HG02943 (cell line): ENCODE measurements around the gene STRBP.

Experiments
- ATAC-seq: cut with Tn5 transposase; IDR thresholded peaks from one replicate; pipeline ENCODE4 v1.9.1; 2021; ENCODE audit warnings: mild to moderate bottlenecking, low read depth, moderate library complexity; ENCODE audit not compliant: unreplicated experiment

Gene STRBP

DNA sequence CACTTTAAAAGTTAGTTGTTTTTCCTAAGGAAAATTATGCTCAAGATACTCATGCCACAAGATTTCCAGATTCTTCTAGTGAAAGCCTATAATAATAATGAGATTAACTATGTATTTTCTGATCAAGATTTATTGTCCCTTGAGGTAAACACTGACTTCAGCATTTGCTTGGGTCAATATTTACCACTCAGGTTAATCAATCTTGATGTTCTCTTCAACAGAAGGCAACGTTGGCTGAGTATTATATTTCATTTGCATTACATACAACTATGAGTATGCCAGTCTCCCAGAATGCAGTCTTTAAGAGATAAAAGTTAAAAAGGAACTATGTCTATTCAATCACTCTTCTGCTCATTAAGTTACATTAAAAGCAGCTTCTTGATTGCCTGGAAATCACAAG is 119.3 kb downstream of the STRBP start:
- ATAC-seq, result no peak

DNA sequence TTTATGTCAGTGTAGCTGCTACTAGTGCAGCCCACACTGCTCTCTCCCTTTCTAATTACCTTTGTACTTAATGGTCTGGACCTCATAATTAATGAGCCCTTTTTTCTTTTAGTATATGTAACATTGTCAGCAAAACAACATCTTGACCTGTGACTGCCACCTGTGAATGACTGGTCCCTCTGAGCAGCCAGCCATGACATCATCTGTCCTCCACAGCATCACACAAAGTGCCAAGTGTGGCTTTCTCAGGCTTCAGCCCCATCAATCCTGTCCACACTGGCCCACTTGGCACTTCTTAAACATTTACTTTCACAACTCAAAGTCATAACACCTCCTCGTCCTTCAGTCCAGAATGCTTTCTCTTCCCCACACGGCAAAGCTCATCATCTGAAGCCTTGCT is 130.2 kb downstream of the STRBP start:
- ATAC-seq, result no peak

DNA sequence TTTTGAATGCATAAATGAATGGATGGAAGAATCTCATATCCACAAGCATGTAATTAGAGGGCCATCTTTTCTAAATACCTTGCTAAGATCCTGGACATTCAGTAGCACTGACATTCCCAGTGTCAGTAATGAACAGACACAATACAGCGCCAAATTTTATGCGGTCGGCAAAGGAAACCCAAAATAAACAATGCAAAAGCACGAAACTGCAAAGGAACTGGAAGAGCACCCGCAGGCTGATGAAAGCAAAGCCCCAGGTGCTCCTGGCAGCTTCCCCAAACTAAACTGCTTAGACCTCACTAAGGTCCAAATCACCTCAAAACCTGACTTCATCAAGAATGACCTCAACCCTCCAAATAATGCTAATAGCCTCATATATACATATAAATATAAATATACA is 133.0 kb downstream of the STRBP start:
- no peak for ATAC-seq

DNA sequence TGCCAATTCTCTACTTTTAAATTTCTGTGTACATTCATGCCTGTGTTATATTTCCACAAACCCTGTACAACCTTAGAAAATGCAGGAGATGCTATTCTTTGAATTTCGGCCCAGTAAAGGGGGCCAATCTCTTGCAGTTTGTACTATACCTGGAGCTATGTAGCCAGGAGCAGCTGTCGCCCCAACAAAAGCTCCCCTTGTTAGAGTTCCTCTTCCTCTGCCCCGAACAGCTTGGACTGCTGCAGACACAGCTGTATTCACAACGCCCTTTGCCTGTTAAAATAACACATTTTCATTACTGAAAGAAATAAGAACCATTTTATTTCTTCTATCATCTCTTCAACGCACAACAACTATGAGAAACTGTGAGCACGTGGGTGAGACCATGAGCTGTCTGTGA is 135.7 kb downstream of the STRBP start:
- ATAC-seq, result no peak

DNA sequence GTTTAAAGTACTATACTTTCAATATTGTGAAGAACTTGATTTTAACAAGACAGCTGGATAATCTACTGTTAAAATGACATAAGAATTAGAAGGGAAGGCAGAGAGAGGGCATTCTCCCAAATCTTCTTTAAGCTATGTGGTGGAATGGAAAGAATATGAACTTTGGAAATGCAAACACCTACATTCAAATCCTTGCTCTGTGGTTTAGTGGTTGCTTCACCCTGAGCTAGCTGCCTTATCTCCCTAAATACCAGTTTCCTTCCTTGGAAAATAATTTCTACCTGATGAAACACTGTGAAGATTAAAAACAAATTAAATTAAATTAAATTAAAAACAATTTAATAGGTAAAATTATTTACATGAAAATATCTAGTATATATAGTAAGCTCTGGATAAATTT is 136.4 kb downstream of the STRBP start:
- no peak for ATAC-seq

DNA sequence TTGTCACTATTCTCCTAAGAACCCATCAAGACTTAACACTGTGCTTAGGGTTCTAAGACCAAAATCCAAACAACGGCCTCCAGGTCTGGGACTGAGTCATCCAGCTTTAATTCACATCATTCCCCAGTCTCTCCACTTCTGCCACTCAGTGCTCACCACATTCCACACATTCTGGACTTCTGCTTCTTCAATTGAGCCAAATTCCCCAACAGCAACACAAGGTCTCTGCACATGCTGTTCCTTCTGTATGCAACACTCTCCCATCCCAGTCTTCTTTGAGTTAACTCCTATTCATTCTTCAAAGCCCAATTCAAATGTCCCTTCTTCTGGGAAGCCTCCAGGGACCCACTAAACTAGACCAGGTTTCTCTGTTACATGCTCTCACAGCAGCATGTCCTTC is 137.1 kb downstream of the STRBP start:
- no peak for ATAC-seq

DNA sequence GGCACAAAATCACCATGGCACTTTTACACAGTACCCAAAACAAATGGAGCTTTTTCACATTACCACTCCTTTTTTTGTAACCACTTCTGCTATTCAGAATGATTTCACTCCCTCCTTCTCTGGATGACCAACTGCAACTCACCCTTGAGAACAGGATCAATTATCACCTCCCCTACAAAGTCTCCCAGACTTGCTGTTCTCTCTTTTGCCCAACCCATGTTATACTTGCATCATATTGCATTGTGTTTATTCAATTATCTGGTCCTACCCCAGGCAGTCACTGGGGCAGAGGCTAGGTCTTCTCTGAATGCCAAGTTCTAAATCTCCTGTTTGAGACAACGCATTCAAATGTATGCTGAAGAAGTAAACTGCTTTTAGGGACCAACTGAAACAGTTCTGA is 139.0 kb downstream of the STRBP start:
- no peak for ATAC-seq

DNA sequence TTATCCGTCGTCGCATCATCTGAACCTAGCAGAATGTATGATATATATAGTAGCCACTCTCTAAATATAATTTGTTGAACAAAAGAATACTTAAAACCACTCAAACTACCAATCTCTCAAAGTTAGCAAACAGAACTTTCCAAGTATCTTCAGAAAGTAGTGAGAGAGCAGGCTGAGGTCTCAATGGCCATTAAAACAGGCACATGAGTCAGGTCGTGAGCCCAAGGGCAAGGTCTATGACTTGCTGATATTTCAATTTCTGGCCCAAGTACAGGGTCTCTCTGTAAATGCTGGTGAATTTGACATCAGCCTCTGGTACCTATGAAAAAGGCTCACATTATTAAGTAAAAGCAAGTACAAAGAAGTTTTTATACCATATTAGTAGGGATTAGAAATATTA is 139.8 kb downstream of the STRBP start:
- no peak for ATAC-seq

DNA sequence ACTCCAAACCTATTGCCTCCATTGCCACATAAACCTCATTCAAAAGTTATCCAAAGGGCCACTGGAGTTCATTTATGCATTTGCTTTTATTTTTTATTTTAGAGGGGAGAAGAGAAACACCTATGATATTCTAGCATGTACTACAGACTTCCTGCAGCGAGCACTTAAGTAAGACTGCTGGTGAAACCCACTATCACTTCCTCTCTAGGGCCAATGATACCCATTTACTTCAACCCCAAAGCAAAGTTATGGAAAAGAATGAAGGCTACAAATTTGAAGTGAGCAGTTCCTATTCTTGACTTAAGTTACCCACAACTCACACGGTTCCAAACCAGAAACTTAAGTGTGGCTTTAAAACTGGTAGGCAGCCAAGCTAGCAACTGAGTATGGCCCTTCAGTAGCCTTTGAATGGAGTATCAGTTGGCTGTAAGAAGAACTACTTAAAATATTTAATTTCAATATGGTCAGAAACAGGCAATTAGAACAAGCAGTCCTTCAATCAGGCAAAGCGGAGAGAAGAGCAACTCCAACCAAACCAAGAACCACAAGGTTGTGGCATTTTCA is 140.8 kb downstream of the STRBP start:
- no peak for ATAC-seq

DNA sequence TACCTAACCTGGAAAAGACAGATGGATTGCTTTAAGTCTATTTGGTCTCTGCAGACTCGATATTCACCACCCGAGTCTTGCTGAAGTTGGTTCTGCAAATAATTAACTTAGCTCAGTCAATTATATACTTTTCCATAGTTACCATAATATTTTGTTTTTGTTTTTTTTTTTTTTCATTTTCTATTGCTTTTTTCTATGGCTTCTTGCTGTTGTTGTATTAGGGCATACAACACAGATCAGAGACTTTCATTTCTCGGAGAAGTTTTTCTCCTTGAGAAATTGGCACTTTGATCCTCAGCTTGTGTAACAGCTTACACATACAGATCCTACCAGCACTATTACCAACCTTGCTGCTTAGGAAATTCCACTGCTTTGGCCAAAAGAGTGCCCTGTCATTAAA is 146.9 kb downstream of the STRBP start:
- ATAC-seq, result no peak

DNA sequence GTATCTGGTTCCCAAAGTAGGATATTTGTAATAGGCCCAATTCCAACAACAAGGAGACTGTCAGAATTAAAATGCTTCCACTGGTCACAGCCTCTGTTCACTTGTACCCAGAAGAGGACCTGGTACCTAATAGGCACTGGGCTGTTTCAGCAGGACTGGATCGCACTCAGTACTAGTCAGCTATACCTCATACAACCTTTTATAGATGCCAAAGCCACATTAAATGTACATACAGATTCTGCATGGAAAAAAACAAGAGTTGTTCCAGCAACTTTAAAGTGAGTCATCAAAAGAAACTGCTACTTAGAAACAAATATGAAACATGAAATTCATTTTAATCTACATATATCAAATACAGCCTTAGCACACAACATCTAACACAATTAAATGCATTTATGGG is 147.4 kb downstream of the STRBP start:
- no peak for ATAC-seq

DNA sequence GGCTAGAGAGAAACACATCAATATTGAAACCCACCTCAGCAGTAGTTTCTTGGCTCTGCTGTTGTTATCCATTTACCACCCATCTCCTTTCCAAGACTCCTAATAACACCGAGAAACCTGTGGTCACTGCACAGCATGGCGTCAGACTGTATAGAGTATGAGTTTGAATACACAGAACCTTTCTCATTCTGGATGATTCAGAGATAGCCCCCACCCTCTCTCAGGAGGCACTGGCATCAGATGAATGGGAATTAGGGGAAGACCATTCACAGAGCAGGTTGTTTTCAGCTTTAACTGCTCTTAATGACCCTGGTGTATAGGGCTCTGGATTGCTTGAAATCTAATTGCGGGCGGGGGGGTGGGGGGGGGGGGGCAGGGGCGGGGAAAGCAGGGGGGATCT is 148.3 kb downstream of the STRBP start:
- ATAC-seq, result no peak

DNA sequence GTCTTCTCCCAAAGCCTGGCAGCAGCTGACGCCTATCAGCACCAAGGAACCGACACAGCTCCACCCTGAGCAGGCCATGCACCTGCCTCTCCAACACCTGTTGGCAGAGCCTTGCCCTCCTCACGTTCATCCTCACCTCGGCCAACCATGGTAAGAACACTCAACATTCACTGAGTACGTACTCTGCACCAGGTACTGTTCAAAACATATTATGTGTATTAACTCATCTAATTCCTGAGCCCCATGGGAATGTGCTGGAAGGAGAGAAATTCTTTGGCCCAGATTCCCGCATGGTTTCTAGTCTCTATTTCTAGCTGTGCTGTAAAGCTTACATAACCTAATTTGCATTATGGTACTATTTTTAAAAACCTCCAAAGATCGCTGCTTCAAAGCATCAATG is 148.8 kb downstream of the STRBP start:
- ATAC-seq, result no peak

DNA sequence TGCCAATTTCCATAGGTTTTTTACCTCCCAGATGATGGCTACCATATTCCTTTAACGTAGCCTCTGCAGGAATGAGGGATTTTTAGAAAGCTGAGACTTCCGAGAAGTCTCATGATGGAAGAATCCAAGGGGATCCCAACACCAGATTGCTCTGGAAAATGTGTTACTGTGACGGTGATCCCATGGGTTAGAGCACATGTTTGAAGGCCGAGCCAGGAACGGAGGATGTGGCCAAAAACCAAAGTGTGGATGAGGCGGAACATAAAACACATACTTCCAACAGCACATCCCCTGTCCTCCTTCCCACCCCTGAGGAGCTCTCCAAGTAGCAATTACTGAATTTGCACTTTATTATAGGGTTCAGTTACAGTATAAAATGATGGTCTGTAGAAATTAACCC is 152.3 kb downstream of the STRBP start:
- ATAC-seq, result no peak

DNA sequence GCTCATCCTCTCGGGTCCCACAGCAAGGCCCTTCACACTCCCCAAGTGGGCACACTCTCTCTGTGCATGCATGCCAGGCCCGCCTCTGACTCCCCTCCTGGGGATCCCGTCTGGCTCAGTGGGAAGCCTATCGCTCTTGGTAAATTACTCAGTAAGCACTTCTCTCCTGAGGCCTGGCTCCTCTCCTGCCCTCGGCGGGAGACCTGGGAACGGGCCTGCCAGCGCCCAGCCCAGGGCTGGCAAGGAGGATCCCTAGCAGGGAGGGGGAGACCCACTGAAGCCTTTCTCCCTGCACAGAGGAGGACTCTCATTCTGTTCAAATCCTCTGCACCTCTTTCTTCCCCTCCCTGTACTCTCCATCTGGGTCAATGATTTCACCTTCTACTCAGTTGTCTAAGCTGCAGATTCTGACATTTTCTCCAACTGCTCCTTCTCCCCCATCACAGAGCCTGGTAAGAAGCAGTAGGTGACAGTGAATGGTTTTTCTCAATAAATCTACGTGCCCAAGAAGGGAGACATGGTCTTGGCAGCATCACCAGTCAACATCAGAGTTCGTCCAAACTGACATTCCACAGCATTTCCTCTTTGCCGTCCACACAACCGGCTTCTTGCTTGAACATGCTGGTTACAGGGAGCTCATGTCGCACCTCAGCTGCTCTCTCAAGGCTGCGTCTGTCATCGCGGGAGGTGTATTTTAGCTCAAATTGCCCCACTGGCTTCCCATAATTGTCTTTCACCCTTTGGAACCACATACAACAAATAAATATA is 153.1 kb downstream of the STRBP start:
- no peak for ATAC-seq

DNA sequence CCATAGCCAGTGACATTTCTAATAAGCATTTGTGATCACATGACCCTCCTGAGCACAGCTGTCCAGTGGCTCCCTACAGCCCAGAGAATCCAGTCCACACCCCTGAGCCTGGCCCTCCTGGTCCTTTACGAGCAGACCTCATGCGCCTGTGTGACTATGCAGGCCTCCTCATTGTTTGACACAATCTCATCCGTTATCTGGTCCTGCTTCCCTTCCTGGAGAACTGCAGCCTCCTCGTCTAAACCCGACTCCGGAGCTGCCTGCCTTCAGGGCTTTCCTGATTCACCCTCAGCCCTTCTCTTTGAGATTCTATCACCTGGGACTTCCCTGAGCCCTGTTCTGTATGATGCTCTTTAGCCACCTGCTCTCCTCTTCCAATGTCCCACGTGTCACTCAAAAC is 155.2 kb downstream of the STRBP start:
- no peak for ATAC-seq

DNA sequence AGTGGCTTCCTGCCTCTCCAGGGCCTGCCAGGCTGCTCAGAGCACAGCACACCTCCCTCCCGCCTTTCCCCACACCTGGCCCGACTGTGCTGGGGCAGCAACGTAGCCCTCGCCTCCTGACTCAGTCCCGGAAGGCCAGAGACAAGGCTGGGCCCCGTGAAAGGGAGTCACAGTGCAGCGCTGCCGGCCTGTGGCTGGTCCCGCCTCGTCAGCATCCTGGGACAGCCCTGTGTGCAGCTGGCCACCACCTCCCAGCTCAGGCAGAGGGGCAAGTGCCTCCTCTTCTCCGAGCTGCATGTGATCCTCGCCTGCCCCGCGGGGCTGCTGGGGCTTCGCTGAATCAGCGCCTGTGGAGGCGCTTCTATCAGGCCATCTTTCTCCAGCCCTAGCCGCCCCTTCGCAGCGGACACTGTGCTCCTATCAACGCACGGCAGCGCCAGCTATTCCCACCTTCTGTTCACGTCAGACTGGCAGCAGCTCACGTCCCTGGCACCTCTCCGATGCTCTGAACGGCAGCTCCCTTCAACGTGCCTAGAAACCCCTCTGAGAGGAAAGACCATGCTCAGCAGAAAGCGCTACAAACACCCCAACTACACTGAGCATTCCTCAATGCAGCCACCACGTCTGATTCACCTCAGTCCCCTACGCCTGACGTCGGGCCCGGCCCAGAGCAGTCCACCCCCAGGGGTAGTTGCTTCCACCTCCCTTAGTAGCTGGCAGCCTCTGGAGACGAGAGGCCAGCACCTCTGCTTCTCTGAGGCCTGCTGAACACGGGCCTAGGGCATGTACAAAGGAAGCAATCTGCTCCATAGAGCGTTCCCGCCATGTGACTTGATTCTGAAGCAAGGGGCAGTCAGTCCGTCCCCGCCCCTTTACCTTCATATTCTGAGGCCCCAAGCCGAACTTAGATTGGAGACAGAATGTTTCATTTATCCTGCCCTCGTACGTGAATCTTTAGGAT is 156.1 kb downstream of the STRBP start:
- no peak for ATAC-seq

DNA sequence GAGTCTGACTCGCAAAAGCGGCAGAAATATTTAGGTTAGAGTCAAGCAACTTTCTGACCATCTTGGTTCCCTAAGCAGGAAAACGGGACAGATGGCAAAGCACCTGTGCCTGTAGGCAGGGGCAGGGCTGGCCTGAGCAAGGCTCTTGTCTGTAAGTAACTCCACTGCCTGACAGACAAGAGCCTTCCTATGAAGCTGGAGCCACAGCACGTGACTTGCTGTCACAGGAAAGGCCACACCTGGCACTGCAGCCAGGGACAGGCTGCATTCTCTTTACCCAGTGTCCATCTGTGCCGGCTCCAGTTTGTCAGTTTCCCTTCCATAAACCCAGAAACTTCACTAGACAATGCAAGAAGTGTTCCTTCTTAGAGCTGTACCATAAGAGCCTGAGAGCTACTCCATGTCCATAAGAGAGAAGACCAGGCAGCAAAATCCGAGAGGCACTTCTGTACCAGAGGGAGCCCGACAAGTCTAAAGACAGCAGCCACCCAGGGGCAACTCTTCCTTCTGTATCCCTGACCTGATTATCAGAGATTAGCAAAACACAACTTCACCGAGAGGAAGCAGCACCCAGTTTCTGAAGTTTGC is 156.9 kb downstream of the STRBP start:
- no peak for ATAC-seq

DNA sequence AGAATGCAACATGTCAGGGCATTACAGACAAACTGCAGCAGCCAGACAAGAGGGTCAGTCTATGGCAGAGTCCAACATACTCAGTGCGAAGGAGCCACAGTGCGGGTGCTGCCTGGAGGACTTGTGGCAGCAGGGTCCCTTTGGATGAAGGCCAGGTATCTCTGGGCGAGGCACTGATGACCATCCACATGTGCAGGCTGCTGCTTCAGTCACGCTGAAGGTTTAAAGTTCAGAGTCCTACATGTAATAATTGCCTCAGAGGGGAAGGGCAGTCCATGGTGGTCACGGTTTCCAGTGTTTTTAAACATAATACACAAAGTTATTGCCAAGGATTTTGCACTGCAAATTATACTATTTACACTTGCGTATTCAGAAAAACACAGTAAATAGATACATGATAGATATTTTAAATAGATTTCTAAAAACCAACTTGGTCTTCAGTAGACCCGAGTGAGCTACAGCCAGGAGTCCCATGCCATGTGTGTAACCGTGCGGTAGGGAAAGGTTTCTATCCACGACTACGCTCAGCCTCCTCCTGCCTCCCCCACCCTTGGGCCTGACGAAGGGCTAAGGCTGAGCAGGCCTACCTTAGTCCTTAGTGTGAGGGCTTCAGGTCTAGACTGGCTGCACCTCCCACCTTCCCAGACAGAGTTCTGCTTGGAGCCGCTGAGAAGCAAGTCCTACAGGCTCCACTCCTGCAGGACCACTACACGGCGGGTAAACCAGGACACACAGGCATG is 158.7 kb downstream of the STRBP start:
- no peak for ATAC-seq

DNA sequence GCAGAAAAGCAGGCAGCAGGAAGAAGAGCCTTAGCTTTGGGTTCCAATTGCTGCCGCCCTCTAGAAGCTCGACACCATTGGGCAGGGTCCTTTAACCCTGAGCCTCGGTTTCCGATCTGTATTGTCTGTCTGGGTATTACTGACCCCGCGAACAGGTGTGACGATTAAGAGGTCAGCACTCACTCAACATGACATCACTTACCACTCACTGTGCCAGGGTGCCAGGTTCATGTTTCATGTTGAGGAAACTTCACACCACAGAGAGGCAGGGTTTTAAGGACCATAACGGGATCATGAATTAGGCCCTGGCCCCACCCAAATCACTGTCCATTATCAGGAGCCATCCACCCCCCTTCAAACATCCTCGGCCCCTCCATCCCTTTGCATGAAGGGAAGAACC is 159.4 kb downstream of the STRBP start:
- no peak for ATAC-seq
